Measurements from ENCODE around the gene GNE.
"Not testable (repeated sequence)": the region's sequence is repeated elsewhere in the genome, so short reads cannot be mapped to it uniquely, and the experiment has no call there.

The GNE gene

GRCh38 chr9:36207546-36208012 lies 50.7 kb downstream of the GNE start:
- DNase-seq: no peak

- DNase-seq: no peak
Measured at GRCh38 chr9:36207016-36207415, 51.2 kb downstream of the GNE start.

GRCh38 chr9:36204906-36205547 lies 53.2 kb downstream of the GNE start:
- DNase-seq: no peak

- DNase-seq: no peak
Measured at GRCh38 chr9:36194326-36195000, 63.8 kb downstream of the GNE start.

- no peak for DNase-seq
Measured at GRCh38 chr9:36193023-36193422, 65.2 kb downstream of the GNE start.

GRCh38 chr9:36192196-36192595 lies 66.1 kb downstream of the GNE start:
- DNase-seq: no peak

GRCh38 chr9:36191686-36192085 lies 66.6 kb downstream of the GNE start:
- no peak for DNase-seq

GRCh38 chr9:36191290-36191645 lies 67.0 kb downstream of the GNE start:
- peak; percentile 50 for DNase-seq

GRCh38 chr9:36190388-36191289 lies 67.6 kb downstream of the GNE start, which contains the start of gene CLTA:
Gene CLTA, plus strand, starts transcription at chr9:36190921. Its CDS starts 136 bp downstream, at chr9:36191057.
- DNase-seq: peak; percentile 97

GRCh38 chr9:36189976-36190375 lies 68.3 kb downstream of the GNE start:
- no peak for DNase-seq

GRCh38 chr9:36188212-36188611 lies 70.0 kb downstream of the GNE start:
- no peak for DNase-seq

- DNase-seq: no peak
Measured at GRCh38 chr9:36187414-36187813, 70.8 kb downstream of the GNE start.

GRCh38 chr9:36180243-36180642 lies 78.0 kb downstream of the GNE start:
- DNase-seq: not testable (repeated sequence)

GRCh38 chr9:36177571-36177970 lies 80.7 kb downstream of the GNE start:
- DNase-seq: no peak

GRCh38 chr9:36176496-36176895 lies 81.8 kb downstream of the GNE start:
- DNase-seq: not testable (repeated sequence)

GRCh38 chr9:36175209-36175608 lies 83.0 kb downstream of the GNE start:
- DNase-seq: not testable (repeated sequence)

GRCh38 chr9:36174731-36175130 lies 83.5 kb downstream of the GNE start:
- DNase-seq: no peak

- no peak for DNase-seq
Measured at GRCh38 chr9:36174271-36174670, 84.0 kb downstream of the GNE start.

GRCh38 chr9:36173861-36174260 lies 84.4 kb downstream of the GNE start:
- DNase-seq: no peak

- DNase-seq: no peak
Measured at GRCh38 chr9:36170531-36170930, 87.7 kb downstream of the GNE start.

- no peak for DNase-seq
Measured at GRCh38 chr9:36169708-36170107, 88.5 kb downstream of the GNE start.

GRCh38 chr9:36169166-36169565 lies 89.1 kb downstream of the GNE start, which contains the start of gene CCIN:
Gene CCIN, plus strand, starts transcription at chr9:36169388. Its CDS starts 115 bp downstream, at chr9:36169503.
- no peak for DNase-seq

GRCh38 chr9:36166168-36166927 lies 91.9 kb downstream of the GNE start:
- DNase-seq: peak; percentile 75

Data from RPMI8226 (cell line).